PC-3 (cell line): Measurements from ENCODE around the gene AKAP9. TPM values are rescaled to one million over a fixed set of nuclear protein-coding genes. Genes with fewer than 3 reads are reported as not detected.

Experiments
- ATAC-seq: fragments of 200-7000 bp; cut with Tn5 transposase; 2 replicates; pipeline ENCODE4 v1.9.1; 2020; ENCODE audit warnings: mild to moderate bottlenecking, moderate library complexity
- Bru-seq: library from RNA; stranded (reverse); fragments of 400-500 nt; gene quantifications from one replicate; lab custom pipeline; 2021; lab: Mats Ljungman, UMichigan
- BruChase-seq, 2 experiments: library from RNA; stranded (reverse); fragments of 400-500 nt; gene quantifications; one replicate each; lab custom pipeline; 2021; lab: Mats Ljungman, UMichigan
- BruUV-seq: library from RNA; stranded (reverse); fragments of 400-500 nt; replicated peaks from 2 replicates; lab custom pipeline; 2021; lab: Mats Ljungman, UMichigan
- CTCF ChIA-PET: fragments of 300-600 bp; sonication (Branson Sonifier 250); formaldehyde crosslinking; loops from one replicate; lab custom pipeline; 2022; ENCODE audit warnings: antibody characterized with exemption; lab: Charles Lee
- POLR2A ChIA-PET: fragments of 300-600 bp; sonication (Branson Sonifier 250); formaldehyde crosslinking; loops from one replicate; lab custom pipeline; 2022; ENCODE audit warnings: antibody characterized with exemption; ENCODE audit not compliant: unreplicated experiment; lab: Charles Lee
- DNase-seq: peaks from one replicate; pipeline ENCODE4 v3.0.0-alpha.2; 2015
- H2AFZ ChIP-seq: fragments of 300-600 bp; sonication (generic); 2 replicates; pipeline ENCODE4 v1.6.0; 2016; ENCODE audit warnings: antibody characterized with exemption, low read length
- H3F3A ChIP-seq: fragments of 300-600 bp; sonication (generic); one replicate; pipeline ENCODE4 v1.6.0; 2017; ENCODE audit warnings: antibody characterized with exemption, low read length, control low read depth, mild to moderate bottlenecking; ENCODE audit not compliant: unreplicated experiment
- H3K27ac ChIP-seq: fragments of 300-600 bp; sonication (generic); 2 replicates; pipeline ENCODE4 v1.5.1; 2016; ENCODE audit warnings: mild to moderate bottlenecking, low read length
- H3K27me3 ChIP-seq: fragments of 300-600 bp; sonication (generic); 2 replicates; pipeline ENCODE4 v1.6.1; 2016; ENCODE audit warnings: low read length, mixed read lengths
- H3K36me3 ChIP-seq: fragments of 300-600 bp; sonication (generic); 2 replicates; pipeline ENCODE4 v1.6.1; 2016; ENCODE audit warnings: low read depth, mixed run types, low read length, mixed read lengths
- H3K4me1 ChIP-seq: fragments of 300-600 bp; sonication (generic); 2 replicates; pipeline ENCODE4 v1.5.1; 2016; ENCODE audit warnings: low read length; ENCODE audit not compliant: insufficient read depth
- H3K4me2 ChIP-seq: fragments of 300-600 bp; sonication (generic); 2 replicates; pipeline ENCODE4 v1.6.0; 2016; ENCODE audit warnings: low read length
- H3K4me3 ChIP-seq: fragments of 300-600 bp; sonication (generic); 2 replicates; pipeline ENCODE4 v1.5.1; 2016; ENCODE audit warnings: mild to moderate bottlenecking, low read length, mixed read lengths
- H3K79me2 ChIP-seq: fragments of 300-600 bp; sonication (generic); 2 replicates; pipeline ENCODE4 v1.6.1; 2017; ENCODE audit warnings: low read length, mixed read lengths
- H3K9ac ChIP-seq: fragments of 300-600 bp; sonication (generic); 2 replicates; pipeline ENCODE4 v1.6.0; 2016; ENCODE audit warnings: mild to moderate bottlenecking, low read length
- H3K9me2 ChIP-seq: fragments of 300-600 bp; sonication (generic); replicated peaks from 2 replicates; pipeline ENCODE4 v1.6.1; 2016; ENCODE audit warnings: mixed run types, low read length, mixed read lengths
- H3K9me3 ChIP-seq: fragments of 300-600 bp; sonication (generic); 2 replicates; pipeline ENCODE4 v1.6.1; 2016; ENCODE audit warnings: low read length, mixed read lengths
- H4K20me1 ChIP-seq: fragments of 300-600 bp; sonication (generic); 2 replicates; pipeline ENCODE4 v1.6.1; 2016; ENCODE audit warnings: low read length, mixed read lengths
- EZH2 ChIP-seq: fragments of 300-600 bp; sonication (generic); IDR thresholded peaks from one replicate; pipeline ENCODE4 v1.6.1; 2017; ENCODE audit warnings: antibody characterized with exemption, mild to moderate bottlenecking, low read length; ENCODE audit not compliant: unreplicated experiment
- EZH2phosphoT487 ChIP-seq: fragments of 300-600 bp; sonication (generic); IDR thresholded peaks from 2 replicates; pipeline ENCODE4 v1.6.1; 2018; ENCODE audit warnings: mild to moderate bottlenecking, antibody characterized with exemption, low read length, borderline replicate concordance
- intact Hi-C: fragments of 100-400 bp; cut with micrococcal nuclease; formaldehyde crosslinking; loops from 2 replicates; pipeline ENCODE4 v1.9.0; 2023
- long read RNA-seq: library from polyadenylated mRNA; unstranded; transcript quantifications from one replicate; pipeline ENCODE4 v2.0.0, GENCODE V29; 2021; ENCODE audit not compliant: unreplicated experiment
- total RNA-seq: library from RNA; depleted of rRNA; stranded (reverse); fragments of >200 nt; gene quantifications from 2 replicates; pipeline ENCODE4 v1.2.3, GENCODE V29; 2014; rRNA removed
- TF ChIP-seq, protein P1 (sequence below): fragments of 300-600 bp; sonication (generic); conservative IDR thresholded peaks from 2 replicates; pipeline ENCODE4 v1.5.1; 2017; ENCODE audit warnings: antibody characterized with exemption, low read depth, mild to moderate bottlenecking, low read length

The AKAP9 gene
- total RNA-seq (23.9 and 24.9 TPM in 2 replicates), Bru-seq, nascent RNA (percentile 88 among the genes with signal in this experiment), BruChase-seq, experiment 1, labeled RNA remaining after a 6-hour chase (percentile 80 among the genes with signal in this experiment), BruChase-seq, experiment 2, labeled RNA remaining after a 2-hour chase (percentile 85 among the genes with signal in this experiment)
- long read RNA-seq, transcript AKAP9-205 (7 exons, 1,356 nt): major isoform, 13 of 110 reads
- long read RNA-seq, partial matches to known transcripts: 72 of 110 reads
- long read RNA-seq, other reads (novel, unspliced or antisense): 24 of 110 reads

DNA sequence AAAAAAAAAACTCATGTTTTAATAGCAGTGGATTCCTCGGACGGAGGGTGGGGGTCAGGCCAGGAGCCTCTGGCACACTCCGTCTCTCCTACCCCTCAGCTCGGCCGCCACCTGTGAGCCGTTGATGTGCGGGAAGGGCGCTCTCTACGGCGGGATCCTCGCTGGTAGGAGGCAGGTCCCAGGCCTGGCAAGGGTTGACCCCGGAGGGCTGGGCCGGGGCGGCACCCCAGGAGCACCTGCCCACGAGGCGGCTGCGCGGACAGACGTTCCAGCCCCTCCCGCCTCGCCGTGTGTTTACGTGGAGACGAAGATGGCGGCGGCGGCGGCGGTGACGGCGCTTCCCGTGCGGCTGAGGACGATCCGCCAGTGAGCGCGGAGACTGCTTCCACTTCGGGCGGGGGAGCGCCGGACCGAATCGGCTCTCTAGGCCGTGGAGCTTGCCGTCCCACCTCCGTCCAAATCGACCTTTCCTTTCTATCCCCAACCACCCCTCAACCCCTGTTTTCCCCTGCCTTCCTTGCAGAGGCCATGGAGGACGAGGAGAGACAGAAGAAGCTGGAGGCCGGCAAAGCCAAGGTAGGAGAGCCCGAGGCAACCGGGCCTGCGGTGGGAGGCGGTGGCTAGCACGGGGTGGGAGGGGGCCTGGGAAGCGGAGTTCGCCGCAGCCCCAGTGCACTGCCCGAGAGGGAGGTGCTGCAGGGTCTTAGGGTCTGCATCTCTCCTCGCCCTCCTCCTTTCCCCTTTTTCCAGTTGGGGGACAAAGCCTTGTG lies at the start of gene AKAP9:
Gene AKAP9 (plus strand): TSS at position 291 of the 770 bp plus-strand sequence. CDS start 238 bp downstream, at position 529.
- Histone ChIP-seq H3F3A (no peaks in the 10 kb centered on the region), H3K27ac (peak within 1 kb of the TSS; percentile 58), H3K9me2 (no peaks in the 10 kb centered on the region), H3K36me3 (no peaks in the 10 kb centered on the region), H3K27me3 (no peaks in the 10 kb centered on the region), H3K9ac (peak within 1 kb of the TSS; percentile 88), H3K4me3 (peak within 1 kb of the TSS; percentile 76), H2AFZ (peak within 1 kb of the TSS; percentile 89), H3K4me2 (peak within 1 kb of the TSS; percentile 85), H3K4me1 (peaks cover 22% of the 10 kb centered on the region), H3K9me3 (no peaks in the 10 kb centered on the region), H3K79me2 (peaks cover 47% of the 10 kb centered on the region), H4K20me1 (0 out of 2 replicates have a peak, but pooled peaks cover 5% of the 10 kb centered on the region)
- ATAC-seq (peak; percentile 94), DNase-seq (peak; percentile 81)
- POLR2A ChIA-PET: interaction anchor here (0.5 kb wide), 2 partner anchors 164 to 187 kb away, joined by 3 read pairs; no protein-coding TSS in a partner anchor
- BruUV-seq: no TSS peak
- TF ChIP-seq, protein P1, sequence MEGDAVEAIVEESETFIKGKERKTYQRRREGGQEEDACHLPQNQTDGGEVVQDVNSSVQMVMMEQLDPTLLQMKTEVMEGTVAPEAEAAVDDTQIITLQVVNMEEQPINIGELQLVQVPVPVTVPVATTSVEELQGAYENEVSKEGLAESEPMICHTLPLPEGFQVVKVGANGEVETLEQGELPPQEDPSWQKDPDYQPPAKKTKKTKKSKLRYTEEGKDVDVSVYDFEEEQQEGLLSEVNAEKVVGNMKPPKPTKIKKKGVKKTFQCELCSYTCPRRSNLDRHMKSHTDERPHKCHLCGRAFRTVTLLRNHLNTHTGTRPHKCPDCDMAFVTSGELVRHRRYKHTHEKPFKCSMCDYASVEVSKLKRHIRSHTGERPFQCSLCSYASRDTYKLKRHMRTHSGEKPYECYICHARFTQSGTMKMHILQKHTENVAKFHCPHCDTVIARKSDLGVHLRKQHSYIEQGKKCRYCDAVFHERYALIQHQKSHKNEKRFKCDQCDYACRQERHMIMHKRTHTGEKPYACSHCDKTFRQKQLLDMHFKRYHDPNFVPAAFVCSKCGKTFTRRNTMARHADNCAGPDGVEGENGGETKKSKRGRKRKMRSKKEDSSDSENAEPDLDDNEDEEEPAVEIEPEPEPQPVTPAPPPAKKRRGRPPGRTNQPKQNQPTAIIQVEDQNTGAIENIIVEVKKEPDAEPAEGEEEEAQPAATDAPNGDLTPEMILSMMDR: no peak
- no peak for TF ChIP-seq EZH2phosphoT487
- no peak for TF ChIP-seq EZH2
- CTCF ChIA-PET: interaction anchor here (0.7 to 3.7 kb wide), 3 partner anchors 8 to 402 kb away, joined by 3 to 12 read pairs (median 7); partner anchors contain the start of gene MTERF1
- intact Hi-C loops: loop anchor here (2.0 to 5.0 kb wide), 4 partner anchors 43 to 237 kb away; partner anchors contain the start of genes LRRD1 and MTERF1

DNA sequence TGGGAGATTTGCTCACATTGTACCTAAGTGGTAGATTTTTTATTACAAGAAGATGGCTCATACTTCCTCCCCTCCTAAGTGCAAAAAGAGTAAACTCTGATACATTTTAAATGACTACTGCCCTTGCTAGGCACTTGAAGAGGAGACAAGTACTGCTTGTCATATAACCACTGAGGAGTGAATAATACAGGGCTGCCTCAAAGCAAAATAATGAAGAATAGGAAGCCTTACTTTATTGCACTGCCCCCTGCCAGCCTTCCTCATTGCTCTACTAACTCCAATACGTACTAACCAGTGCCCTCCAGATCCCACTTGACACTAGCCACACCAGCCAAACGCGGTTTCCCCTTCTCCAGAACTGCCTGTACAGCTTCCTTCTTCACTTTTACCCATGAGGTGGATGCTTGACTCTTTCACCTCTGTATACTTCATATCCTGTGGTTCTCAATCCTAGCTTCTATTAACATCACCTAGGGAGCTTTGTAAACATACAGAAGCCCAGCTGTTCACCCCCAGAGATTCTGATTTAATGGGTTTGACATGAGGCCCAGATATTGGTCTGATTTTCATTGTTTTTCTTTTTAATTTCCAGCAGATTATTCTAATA lies 48.5 kb upstream of the AKAP9 start:
- CTCF ChIA-PET: no interaction called here
- H3K36me3 ChIP-seq: no peaks in the 10 kb centered on the region
- DNase-seq: no peak
- ATAC-seq: peak; percentile 16; the same call in 1 of the 2 replicates
- peak overlapping the region; percentile 19 for H3K27ac ChIP-seq
- H3K4me3 ChIP-seq: no peak overlapping the region
- H3F3A ChIP-seq: no peaks in the 10 kb centered on the region
- H3K9me2 ChIP-seq: no peaks in the 10 kb centered on the region
- H3K4me2 ChIP-seq: 0 out of 2 replicates have a peak overlapping the region, but pooled peaks have one; percentile 4
- no peak for TF ChIP-seq EZH2
- TF ChIP-seq, protein P1: no peak
- TF ChIP-seq EZH2phosphoT487: no peak
- peaks cover 20% of the 10 kb centered on the region for H3K4me1 ChIP-seq
- H3K9ac ChIP-seq: no peak overlapping the region
- H2AFZ ChIP-seq: no peak overlapping the region
- BruUV-seq: no TSS peak
- H3K9me3 ChIP-seq: no peaks in the 10 kb centered on the region
- H3K27me3 ChIP-seq: no peaks in the 10 kb centered on the region
- no peaks in the 10 kb centered on the region for H3K79me2 ChIP-seq
- POLR2A ChIA-PET: interaction anchor here (0.6 kb wide), 1 partner anchor 1009 kb away, joined by 7 read pairs; no protein-coding TSS in a partner anchor
- intact Hi-C loops: no loop called here
- H4K20me1 ChIP-seq: no peaks in the 10 kb centered on the region
